Loucy (cell line): ENCODE data around the gene ATG10.
A peak's percentile ranks its signal among the peaks of the same experiment; 100 is the strongest.

ENCODE experiments used
- H2AFZ ChIP-seq: fragments of 200-600 bp; sonication (generic); 2 replicates; pipeline ENCODE4 v1.6.0; 2016; ENCODE audit warnings: antibody characterized with exemption, mild to moderate bottlenecking, low read length, moderate library complexity
- H3F3A ChIP-seq: fragments of 200-600 bp; 2 replicates; pipeline ENCODE4 v1.6.0; 2016; ENCODE audit warnings: antibody characterized with exemption, low read depth, mild to moderate bottlenecking
- H3K27me3 ChIP-seq: fragments of 200-600 bp; sonication (generic); 2 replicates; pipeline ENCODE4 v1.6.1; 2014; ENCODE audit warnings: low read length, mild to moderate bottlenecking; ENCODE audit not compliant: insufficient read depth, poor library complexity, severe bottlenecking
- H3K36me3 ChIP-seq: fragments of 200-600 bp; sonication (generic); 2 replicates; pipeline ENCODE4 v1.6.1; 2016; ENCODE audit warnings: low read length; ENCODE audit not compliant: insufficient read depth
- H3K4me1 ChIP-seq: fragments of 200-600 bp; sonication (generic); 2 replicates; pipeline ENCODE4 v1.5.1; 2014; ENCODE audit warnings: low read length, mild to moderate bottlenecking; ENCODE audit not compliant: insufficient read depth, poor library complexity, severe bottlenecking
- H3K4me2 ChIP-seq: fragments of 200-600 bp; sonication (generic); 2 replicates; pipeline ENCODE4 v1.6.0; 2014; ENCODE audit warnings: antibody characterized with exemption, low read length, low read depth, mild to moderate bottlenecking; ENCODE audit not compliant: poor library complexity, severe bottlenecking
- H3K4me3 ChIP-seq: fragments of 200-600 bp; sonication (generic); 2 replicates; pipeline ENCODE4 v1.5.1; 2014; ENCODE audit warnings: low read length, mild to moderate bottlenecking, mixed read lengths; ENCODE audit not compliant: poor library complexity, severe bottlenecking
- H3K79me2 ChIP-seq: fragments of 200-600 bp; sonication (generic); 2 replicates; pipeline ENCODE4 v1.6.1; 2014; ENCODE audit warnings: low read length; ENCODE audit not compliant: insufficient read depth
- H3K9ac ChIP-seq: fragments of 200-600 bp; sonication (generic); 2 replicates; pipeline ENCODE4 v1.6.0; 2014; ENCODE audit warnings: mild to moderate bottlenecking, low read depth, low read length, moderate library complexity; ENCODE audit not compliant: poor library complexity, severe bottlenecking
- H3K9me2 ChIP-seq: fragments of 200-600 bp; sonication (generic); replicated peaks from 2 replicates; pipeline ENCODE4 v1.6.1; 2016; ENCODE audit warnings: low read depth, low read length, mixed read lengths
- H3K9me3 ChIP-seq: fragments of 200-600 bp; sonication (generic); 2 replicates; pipeline ENCODE4 v1.6.1; 2014; ENCODE audit warnings: mild to moderate bottlenecking, antibody characterized with exemption, low read length, low read depth; ENCODE audit not compliant: insufficient read depth
- H4K20me1 ChIP-seq: fragments of 200-600 bp; sonication (generic); 2 replicates; pipeline ENCODE4 v1.6.0; 2014; ENCODE audit warnings: antibody characterized with exemption, low read length, mild to moderate bottlenecking; ENCODE audit not compliant: insufficient read depth, poor library complexity, severe bottlenecking
- CTCF ChIP-seq: fragments of 200-600 bp; sonication (generic); conservative IDR thresholded peaks from 2 replicates; pipeline ENCODE4 v1.5.1; 2014; ENCODE audit warnings: mild to moderate bottlenecking, antibody characterized with exemption, low read length
- EZH2phosphoT487 ChIP-seq: fragments of 200-600 bp; IDR thresholded peaks from 2 replicates; pipeline ENCODE4 v1.6.1; 2018; ENCODE audit warnings: antibody characterized with exemption, mild to moderate bottlenecking, moderate library complexity, borderline replicate concordance

The ATG10 gene

GRCh38 chr5:82096249-82096648 lies 124.4 kb downstream of the ATG10 start:
- Histone ChIP-seq H3K79me2 (no peaks in the 10 kb centered on the region), H3K4me2 (no peak overlapping the region), H4K20me1 (no peaks in the 10 kb centered on the region), H3K27me3 (no peaks in the 10 kb centered on the region), H3K9me3 (peaks cover 7% of the 10 kb centered on the region; the same call in 1 of the 2 replicates), H3K9ac (no peak overlapping the region), H3F3A (peaks cover 4% of the 10 kb centered on the region), H3K9me2 (no peaks in the 10 kb centered on the region), H3K36me3 (no peaks in the 10 kb centered on the region), H3K4me3 (no peak overlapping the region), H3K4me1 (peaks cover 16% of the 10 kb centered on the region), H2AFZ (no peak overlapping the region; the same call in 1 of the 2 replicates)
- TF ChIP-seq EZH2phosphoT487 = no peak
- TF ChIP-seq CTCF = no peak

DNA sequence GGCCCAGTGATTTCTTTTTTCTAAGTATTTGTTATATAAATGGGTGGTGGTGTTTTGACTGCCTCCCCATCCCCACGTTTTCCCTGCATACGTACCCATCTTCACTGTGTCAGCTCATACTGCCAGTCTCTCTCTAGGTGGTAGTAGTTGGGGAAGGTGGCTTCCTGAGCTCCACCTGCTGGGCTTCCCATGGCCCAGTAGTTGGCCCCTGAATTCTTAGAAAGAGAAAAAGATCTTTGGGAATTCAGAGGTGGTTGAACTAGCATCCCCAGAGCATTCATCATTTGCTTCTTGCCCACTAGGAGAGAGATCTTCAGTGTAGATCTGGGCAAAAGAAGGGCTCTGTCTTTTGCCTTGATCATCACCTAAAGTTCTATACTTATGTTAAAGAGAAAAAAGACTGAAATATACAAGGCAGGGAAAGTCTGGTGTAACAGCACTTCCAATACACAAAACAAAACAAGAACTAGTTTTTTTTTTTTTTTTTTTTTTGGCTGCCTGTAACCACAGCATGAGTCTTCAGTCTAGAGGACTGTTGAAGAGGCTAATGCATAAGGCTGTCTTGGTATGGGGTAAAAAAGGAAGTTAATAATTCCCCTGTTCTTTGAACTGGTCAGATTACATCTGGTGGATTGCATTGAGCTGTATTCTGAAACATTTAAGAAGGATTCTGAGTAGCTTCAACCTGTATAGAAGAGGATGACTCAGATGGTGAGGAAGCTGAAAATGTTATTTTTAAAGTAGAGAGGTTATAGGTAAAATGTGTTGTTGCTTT lies 128.7 kb downstream of the ATG10 start:
- H3K9me2 ChIP-seq = no peaks in the 10 kb centered on the region
- H3K36me3 ChIP-seq = no peaks in the 10 kb centered on the region
- peak overlapping the region; percentile 61; the same call in 1 of the 2 replicates for H2AFZ ChIP-seq
- peaks cover 38% of the 10 kb centered on the region for H3K4me1 ChIP-seq
- TF ChIP-seq CTCF (no peak), EZH2phosphoT487 (no peak)
- H3K9me3 ChIP-seq = no peaks in the 10 kb centered on the region
- H3F3A ChIP-seq = peaks cover 4% of the 10 kb centered on the region
- peak overlapping the region; percentile 31 for H3K4me3 ChIP-seq
- no peaks in the 10 kb centered on the region for H4K20me1 ChIP-seq
- peak overlapping the region; percentile 47 for H3K9ac ChIP-seq
- no peaks in the 10 kb centered on the region for H3K27me3 ChIP-seq
- no peaks in the 10 kb centered on the region for H3K79me2 ChIP-seq
- peak overlapping the region; percentile 61 for H3K4me2 ChIP-seq

DNA sequence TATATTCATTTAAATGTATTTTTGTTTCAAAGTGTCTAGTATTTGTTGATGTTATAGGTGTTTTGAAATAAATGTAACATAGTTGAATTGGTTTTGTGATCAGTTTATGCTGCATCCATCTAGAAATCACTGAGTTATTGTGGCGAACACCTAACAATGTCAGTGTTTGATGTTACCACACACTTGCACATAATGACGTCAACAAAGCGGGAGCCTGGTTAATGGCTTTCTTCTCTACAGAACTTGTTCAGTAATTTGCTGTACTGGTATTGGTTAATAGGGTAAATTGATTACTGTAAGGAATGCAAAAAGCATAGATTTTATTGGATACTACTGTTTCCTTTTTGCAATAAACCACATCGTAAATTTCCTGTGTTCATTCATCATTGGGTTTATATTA lies 133.0 kb downstream of the ATG10 start:
- H3K9me2 ChIP-seq = no peaks in the 10 kb centered on the region
- no peak overlapping the region for H2AFZ ChIP-seq
- H4K20me1 ChIP-seq = no peaks in the 10 kb centered on the region
- peaks cover 49% of the 10 kb centered on the region for H3K4me1 ChIP-seq
- peaks cover 4% of the 10 kb centered on the region for H3F3A ChIP-seq
- H3K79me2 ChIP-seq = no peaks in the 10 kb centered on the region
- H3K36me3 ChIP-seq = no peaks in the 10 kb centered on the region
- no peaks in the 10 kb centered on the region for H3K9me3 ChIP-seq
- no peak overlapping the region for H3K9ac ChIP-seq
- TF ChIP-seq EZH2phosphoT487 (no peak), CTCF (no peak)
- no peak overlapping the region for H3K4me3 ChIP-seq
- no peak overlapping the region for H3K4me2 ChIP-seq
- no peaks in the 10 kb centered on the region for H3K27me3 ChIP-seq
